GM12878 (cell line): ENCODE data around the gene RPRD1B. TPM values are rescaled to one million over a fixed set of nuclear protein-coding genes. Genes with fewer than 3 reads are reported as not detected.

ENCODE experiments used
- ATAC-seq: fragments of 200-7000 bp; cut with Tn5 transposase; 3 replicates; pipeline ENCODE4 v1.9.1; 2020; ENCODE audit warnings: mild to moderate bottlenecking, moderate library complexity
- BruUV-seq: library from RNA; stranded (reverse); fragments of 400-500 nt; replicated peaks from 2 replicates; lab custom pipeline; 2021; lab: Mats Ljungman, UMichigan
- CTCF ChIA-PET: fragments of 300-600 bp; sonication (Branson Sonifier 250); formaldehyde crosslinking; extraction: SDS; loops from one replicate; lab custom pipeline; 2021; ENCODE audit warnings: inconsistent platforms; lab: Yijun Ruan, JAX
- POLR2A ChIA-PET: fragments of 350-600 bp; formaldehyde crosslinking; extraction: SDS; loops from one replicate; lab custom pipeline; 2021; ENCODE audit warnings: inconsistent platforms; lab: Charles Lee
- RAD21 ChIA-PET: fragments of 300-600 bp; sonication (Branson Sonifier 250); formaldehyde crosslinking; loops from one replicate; lab custom pipeline; 2023; ENCODE audit warnings: antibody characterized with exemption; ENCODE audit not compliant: unreplicated experiment; lab: Charles Lee
- SMC1A ChIA-PET: fragments of 300-600 bp; sonication (Branson Sonifier 250); formaldehyde crosslinking; loops from one replicate; lab custom pipeline; 2023; ENCODE audit not compliant: unreplicated experiment, uncharacterized antibody; lab: Charles Lee
- DNase-seq: peaks from one replicate; pipeline ENCODE4 v3.0.0-alpha.2; 2011; ENCODE audit warnings: low read depth, low spot score
- FAIRE-seq: peaks from 3 replicates; lab custom pipeline; 2011; peaks lifted over from hg19 to GRCh38; lab: Jason Lieb, UNC
- H2AFZ ChIP-seq: 2 replicates; pipeline ENCODE4 v1.6.0; 2011; ENCODE audit warnings: low read depth, low read length, control low read depth; ENCODE audit not compliant: control insufficient read depth
- H3K27ac ChIP-seq: 2 replicates; pipeline ENCODE4 v1.5.1; 2011; ENCODE audit warnings: control low read depth; ENCODE audit not compliant: control insufficient read depth, insufficient read depth
- H3K27me3 ChIP-seq, 2 experiments: replicated peaks in 1 of 2; 2 replicates each; pipeline versions ENCODE4 v1.6.0 to v1.6.1; 2011; ENCODE audit warnings: low read length in 1 of 2; ENCODE audit not compliant: control insufficient read depth in 2 of 2, insufficient read depth in 2 of 2
- H3K36me3 ChIP-seq, 2 experiments: 2 replicates each; pipeline ENCODE4 v1.5.1; 2011; ENCODE audit warnings: low read length in 1 of 2; ENCODE audit not compliant: control insufficient read depth in 2 of 2, insufficient read depth in 2 of 2
- H3K4me1 ChIP-seq: 2 replicates; pipeline ENCODE4 v1.6.1; 2011; ENCODE audit warnings: mild to moderate bottlenecking, low read length, moderate library complexity, mixed read lengths; ENCODE audit not compliant: control insufficient read depth, insufficient read depth
- H3K4me2 ChIP-seq: 2 replicates; pipeline ENCODE4 v1.6.0; 2011; ENCODE audit warnings: control low read depth; ENCODE audit not compliant: control insufficient read depth, insufficient read depth
- H3K4me3 ChIP-seq: fragments of 200-600 bp; sonication (generic); 2 replicates; pipeline ENCODE4 v1.5.1; 2016
- H3K79me2 ChIP-seq: 2 replicates; pipeline ENCODE4 v1.6.0; 2011; ENCODE audit warnings: low read length; ENCODE audit not compliant: control insufficient read depth, insufficient read depth
- H3K9ac ChIP-seq: 2 replicates; pipeline ENCODE4 v1.8.0; 2011; ENCODE audit warnings: low read length, control low read depth, mixed read lengths; ENCODE audit not compliant: control insufficient read depth, insufficient read depth
- H3K9me3 ChIP-seq: replicated peaks from 3 replicates; pipeline ENCODE4 v1.5.1; 2011; ENCODE audit warnings: mild to moderate bottlenecking, low read length; ENCODE audit not compliant: control insufficient read depth, insufficient read depth
- H4K20me1 ChIP-seq: 2 replicates; pipeline ENCODE4 v1.6.0; 2011; ENCODE audit not compliant: control insufficient read depth, insufficient read depth
- ATF7 ChIP-seq: fragments of 450-650 bp; IDR thresholded peaks from 2 replicates; pipeline ENCODE4 v1.6.1; 2016; ENCODE audit warnings: low read depth, mild to moderate bottlenecking
- BCLAF1 ChIP-seq: fragments of 450-650 bp; IDR thresholded peaks from 2 replicates; pipeline ENCODE4 v1.6.1; 2017; ENCODE audit warnings: antibody characterized with exemption, mild to moderate bottlenecking, moderate library complexity
- PAX5 ChIP-seq: IDR thresholded peaks from 2 replicates; pipeline ENCODE4 v1.6.1; 2011; ENCODE audit warnings: low read depth, low read length, borderline replicate concordance
- ZZZ3 ChIP-seq: IDR thresholded peaks from 2 replicates; pipeline ENCODE4 v1.6.1; 2011; ENCODE audit warnings: low read depth; ENCODE audit not compliant: control insufficient read depth, insufficient read length
- WGBS: methylation state at CpG from one replicate; pipeline ENCODE4 v1.1.6; 2016; ENCODE audit warnings: low lambda C conversion rate; ENCODE audit not compliant: insufficient replicate concordance, insufficient coverage; ENCODE audit errors: missing lambda C conversion rate; 5-methylcytosine and 5-hydroxymethylcytosine counted together
- in situ Hi-C: fragments of 300-500 bp; cut with MboI; formaldehyde crosslinking; loops from 9 replicates; pipeline ENCODE4 v1.14.3; 2018; ENCODE audit warnings: mixed read lengths
- intact Hi-C: fragments of 100-400 bp; cut with micrococcal nuclease; formaldehyde crosslinking; loops from one replicate; pipeline ENCODE4 v1.14.2; 2022; ENCODE audit not compliant: unreplicated experiment
- polyA plus RNA-seq, 11 experiments: library from polyadenylated mRNA; depleted of rRNA in 4 of 11; unstranded in 6 of 11; stranded (reverse) in 5 of 11; fragments of >200 nt; fragmentation: Nextera tagmentation in 4 of 11; fragmentation: Illumina TruSeq in 1 of 11; extraction: Ambion mirVana in 4 of 11; extraction: Trizol in 1 of 11; gene quantifications; 1 replicate in 1 of 11; 2 replicates in 10 of 11; pipeline versions ENCODE4 v1.2.1 to v1.2.3, GENCODE V29; 2011 to 2016; ENCODE audit warnings: inconsistent platforms in 2 of 11, missing spikeins in 2 of 11, low read depth in 1 of 11
- total RNA-seq, 4 experiments: library from RNA; depleted of rRNA in 3 of 4; stranded (reverse); fragments of >200 nt in 3 of 4; fragmentation: Illumina TruSeq in 1 of 4; extraction: Trizol in 1 of 4; gene quantifications; 2 replicates each; pipeline versions ENCODE4 v1.2.1 to v1.2.3, GENCODE V29; 2013 to 2021

Gene RPRD1B
- total and polyA plus RNA-seq, 10 of the 15 experiments (the other 5 are each of a cell fraction or from before 2014, with no cell fraction given): 5.2 to 40.2 (median 30.0) TPM

- intact Hi-C loops: no loop called here
- Histone ChIP-seq H3K79me2 (no peaks in the 10 kb centered on the region), H3K4me3 (no peak overlapping the region), H3K27me3 (no peaks in the 10 kb centered on the region), H3K36me3 (no peaks in the 10 kb centered on the region), H2AFZ (no peak overlapping the region), H3K9ac (no peak overlapping the region), H4K20me1 (no peaks in the 10 kb centered on the region), H3K9me3 (no peaks in the 10 kb centered on the region), H3K27ac (no peak overlapping the region), H3K4me1 (peaks cover 2% of the 10 kb centered on the region; the same call in 1 of the 2 replicates), H3K4me2 (no peak overlapping the region)
- POLR2A ChIA-PET: no interaction called here
- ATAC-seq (no peak), DNase-seq (no peak), FAIRE-seq (no peak)
- RAD21 ChIA-PET: no interaction called here
- 63% methylated on average over 3 of the region's 3 CpGs for WGBS
- no TSS peak for BruUV-seq
- no peak for TF ChIP-seq ZZZ3
- no peak for TF ChIP-seq BCLAF1
- in situ Hi-C loops: no loop called here
- SMC1A ChIA-PET: no interaction called here
- CTCF ChIA-PET: interaction anchor here (1.1 kb wide), 1 partner anchor 44 kb away, joined by 5 read pairs; no protein-coding TSS in a partner anchor
Measured at GRCh38 chr20:38117635-38118034, 84.1 kb downstream of the RPRD1B start.

GRCh38 chr20:38119446-38119845 lies 85.9 kb downstream of the RPRD1B start:
- CTCF ChIA-PET: interaction anchor here (1.1 kb wide), 1 partner anchor 10 kb away, joined by 3 read pairs; no protein-coding TSS in a partner anchor
- Histone ChIP-seq H3K27ac (no peak overlapping the region), H3K9me3 (no peaks in the 10 kb centered on the region), H3K79me2 (no peaks in the 10 kb centered on the region), H2AFZ (no peak overlapping the region), H3K36me3 (no peaks in the 10 kb centered on the region), H3K4me1 (peaks cover 9% of the 10 kb centered on the region), H4K20me1 (no peaks in the 10 kb centered on the region), H3K9ac (no peak overlapping the region), H3K27me3 (no peaks in the 10 kb centered on the region), H3K4me2 (no peak overlapping the region)
- FAIRE-seq: no peak
- intact Hi-C loops (no loop called here), in situ Hi-C loops (no loop called here)
- ATAC-seq: no peak
- no peak for DNase-seq
- SMC1A ChIA-PET: interaction anchor here (0.9 to 1.0 kb wide), 2 partner anchors 9 to 102 kb away, joined by 3 read pairs; no protein-coding TSS in a partner anchor
- no TSS peak for BruUV-seq
- POLR2A ChIA-PET: no interaction called here
- RAD21 ChIA-PET: interaction anchor here (0.6 to 1.8 kb wide), 3 partner anchors 46 to 62 kb away, joined by 4 to 5 read pairs (median 4); no protein-coding TSS in a partner anchor
- WGBS: 96% methylated on average over 6 of the region's 6 CpGs
- no peak for TF ChIP-seq ATF7
- no peak for TF ChIP-seq PAX5
- TF ChIP-seq, all 136 proteins: peak for 0
- H3K4me3 ChIP-seq: no peak overlapping the region
